ENCODE results near the gene NUP205. TPM values are rescaled to one million over a fixed set of nuclear protein-coding genes. Genes with fewer than 3 reads are reported as not detected.

Gene NUP205
- total and polyA plus RNA-seq, 2 donors (not counting 1 experiment from before 2014, with no cell fraction given), result 31.4 to 70.3 TPM

- intact Hi-C loops (cut with micrococcal nuclease), result no loop called here
- H3K36me3 ChIP-seq (replicated peaks in 1 of 2; ENCODE audit: control extremely low read depth in 1 of 2, control insufficient read depth in 1 of 2, extremely low read depth in 1 of 2, insufficient read depth in 2 of 2, low read length in 1 of 2), result no peaks in the 10 kb centered on the region
- no peak overlapping the region for H3K9ac ChIP-seq (ENCODE audit: low read length)
- DNase-seq, result no peak
- no peaks in the 10 kb centered on the region for H3K27me3 ChIP-seq (replicated peaks in 1 of 4; ENCODE audit: control extremely low read depth in 1 of 4, control insufficient read depth in 3 of 4, insufficient read depth in 4 of 4, low read length in 3 of 4)
- no peaks in the 10 kb centered on the region for H3K4me1 ChIP-seq (ENCODE audit: control insufficient read depth in 2 of 2, insufficient read depth in 2 of 2, low read length in 2 of 2)
- no peak overlapping the region for H2AFZ ChIP-seq (ENCODE audit: insufficient read depth, low read depth, low read length, poor library complexity, severe bottlenecking)
- no peaks in the 10 kb centered on the region for H4K20me1 ChIP-seq (ENCODE audit: control insufficient read depth, insufficient read depth, low read length, poor library complexity, severe bottlenecking)
- no peak overlapping the region for H3K4me2 ChIP-seq (replicated peaks; ENCODE audit: low read depth, low read length, poor library complexity, severe bottlenecking)
- ChIA-PET POLR2A (no interaction called here), CTCF (no interaction called here)
- H3K9me3 ChIP-seq (ENCODE audit: control extremely low read depth in 1 of 3, control insufficient read depth in 2 of 3, insufficient read depth in 1 of 3, low read length in 2 of 3), result peaks cover 0 to 4% (median 0%) of the 10 kb centered on the region in 3 donors
- no peak overlapping the region for H3K4me3 Mint-ChIP-seq
- no peak for ATAC-seq (ENCODE audit: low read depth)
- no peak overlapping the region for H3K27ac ChIP-seq (ENCODE audit: low read length in 2 of 2)
- WGBS (ENCODE audit: insufficient coverage), result no CpG with 5 or more reads among the region's 4 CpGs
- H3K4me3 ChIP-seq (ENCODE audit: control extremely low read depth in 1 of 5, extremely low read depth in 1 of 5, insufficient read depth in 1 of 5, low read depth in 2 of 5, low read length in 4 of 5), result no peak overlapping the region
- no peaks in the 10 kb centered on the region for H3K4me1 Mint-ChIP-seq
- H3K27me3 Mint-ChIP-seq, result no peaks in the 10 kb centered on the region
- no peak overlapping the region for H3K27ac Mint-ChIP-seq
- no peaks in the 10 kb centered on the region for H3K79me2 ChIP-seq (ENCODE audit: control insufficient read depth, insufficient read depth, low read length)
- peaks cover 3% of the 10 kb centered on the region for H3K9me3 Mint-ChIP-seq (ENCODE audit: insufficient read depth)
- TF ChIP-seq CTCF (IDR thresholded peaks at IDR 0.05) (no peak), EZH2 (IDR thresholded peaks at IDR 0.05; ENCODE audit: borderline replicate concordance, insufficient read depth, low read depth, low read length, poor library complexity, severe bottlenecking) (no peak)
These were observed 37.8 kb upstream of the NUP205 start for GRCh38 chr7:135519871-135520270.

GRCh38 chr7:135522509-135522908 is 35.2 kb upstream of the NUP205 start:
- CTCF ChIA-PET, result no interaction called here
- TF ChIP-seq EZH2 (IDR thresholded peaks at IDR 0.05; ENCODE audit: borderline replicate concordance, insufficient read depth, low read depth, low read length, poor library complexity, severe bottlenecking) (no peak), CTCF (IDR thresholded peaks at IDR 0.05) (no peak)
- Histone ChIP-seq H3K9ac (ENCODE audit: low read length) (no peak overlapping the region), H3K4me2 (replicated peaks; ENCODE audit: low read depth, low read length, poor library complexity, severe bottlenecking) (no peak overlapping the region), H3K9me3 (ENCODE audit: control extremely low read depth in 1 of 3, control insufficient read depth in 2 of 3, insufficient read depth in 1 of 3, low read length in 2 of 3) (peaks cover 0 to 4% (median 0%) of the 10 kb centered on the region in 3 donors), H3K27me3 (replicated peaks in 1 of 4; ENCODE audit: control extremely low read depth in 1 of 4, control insufficient read depth in 3 of 4, insufficient read depth in 4 of 4, low read length in 3 of 4) (no peaks in the 10 kb centered on the region), H3K36me3 (replicated peaks in 1 of 2; ENCODE audit: control extremely low read depth in 1 of 2, control insufficient read depth in 1 of 2, extremely low read depth in 1 of 2, insufficient read depth in 2 of 2, low read length in 1 of 2) (no peaks in the 10 kb centered on the region), H3K4me3 (ENCODE audit: control extremely low read depth in 1 of 5, extremely low read depth in 1 of 5, insufficient read depth in 1 of 5, low read depth in 2 of 5, low read length in 4 of 5) (no peak overlapping the region), H3K27ac (ENCODE audit: low read length in 2 of 2) (no peak overlapping the region), H4K20me1 (ENCODE audit: control insufficient read depth, insufficient read depth, low read length, poor library complexity, severe bottlenecking) (no peaks in the 10 kb centered on the region), H3K79me2 (ENCODE audit: control insufficient read depth, insufficient read depth, low read length) (no peaks in the 10 kb centered on the region), H3K4me1 (ENCODE audit: control insufficient read depth in 2 of 2, insufficient read depth in 2 of 2, low read length in 2 of 2) (no peaks in the 10 kb centered on the region), H2AFZ (ENCODE audit: insufficient read depth, low read depth, low read length, poor library complexity, severe bottlenecking) (no peak overlapping the region)
- Mint-ChIP-seq H3K27ac (no peak overlapping the region), H3K9me3 (ENCODE audit: insufficient read depth) (peaks cover 3% of the 10 kb centered on the region), H3K4me1 (no peaks in the 10 kb centered on the region), H3K4me3 (no peak overlapping the region), H3K27me3 (peaks cover 9% of the 10 kb centered on the region)
- 100% methylated on average over 1 of the region's 6 CpGs for WGBS (ENCODE audit: insufficient coverage)
- POLR2A ChIA-PET, result no interaction called here
- intact Hi-C loops (cut with micrococcal nuclease), result no loop called here
- ATAC-seq (ENCODE audit: low read depth), result no peak
- DNase-seq, result no peak
